Loucy (cell line): ENCODE data around the gene SNX25.

ENCODE experiments used
- EZH2phosphoT487 ChIP-seq: fragments of 200-600 bp; IDR thresholded peaks from 2 replicates; pipeline ENCODE4 v1.6.1; 2018; ENCODE audit warnings: antibody characterized with exemption, mild to moderate bottlenecking, moderate library complexity, borderline replicate concordance
- TF ChIP-seq, protein P1 (sequence below): fragments of 200-600 bp; sonication (generic); conservative IDR thresholded peaks from 2 replicates; pipeline ENCODE4 v1.5.1; 2014; ENCODE audit warnings: mild to moderate bottlenecking, antibody characterized with exemption, low read length

DNA sequence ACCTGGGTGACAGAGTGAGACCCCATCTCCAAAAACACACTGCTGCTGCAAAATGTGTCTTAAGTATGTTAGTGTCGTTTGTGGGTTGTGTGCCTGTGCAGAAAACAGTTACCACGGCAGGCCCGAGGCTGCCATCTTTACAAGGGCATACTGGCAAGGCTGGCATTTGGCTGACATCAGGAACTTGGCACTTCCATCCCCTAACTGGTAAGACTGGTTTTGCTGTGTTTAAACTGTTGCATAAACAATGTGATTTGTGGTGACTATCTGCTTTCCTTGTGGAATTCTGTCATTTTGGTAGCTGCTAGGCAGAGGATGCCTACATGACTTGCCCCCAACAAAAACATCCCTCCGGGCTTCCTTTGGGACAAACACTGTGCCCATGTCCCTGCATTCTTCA is 174.1 kb downstream of the SNX25 start:
- TF ChIP-seq, protein P1, sequence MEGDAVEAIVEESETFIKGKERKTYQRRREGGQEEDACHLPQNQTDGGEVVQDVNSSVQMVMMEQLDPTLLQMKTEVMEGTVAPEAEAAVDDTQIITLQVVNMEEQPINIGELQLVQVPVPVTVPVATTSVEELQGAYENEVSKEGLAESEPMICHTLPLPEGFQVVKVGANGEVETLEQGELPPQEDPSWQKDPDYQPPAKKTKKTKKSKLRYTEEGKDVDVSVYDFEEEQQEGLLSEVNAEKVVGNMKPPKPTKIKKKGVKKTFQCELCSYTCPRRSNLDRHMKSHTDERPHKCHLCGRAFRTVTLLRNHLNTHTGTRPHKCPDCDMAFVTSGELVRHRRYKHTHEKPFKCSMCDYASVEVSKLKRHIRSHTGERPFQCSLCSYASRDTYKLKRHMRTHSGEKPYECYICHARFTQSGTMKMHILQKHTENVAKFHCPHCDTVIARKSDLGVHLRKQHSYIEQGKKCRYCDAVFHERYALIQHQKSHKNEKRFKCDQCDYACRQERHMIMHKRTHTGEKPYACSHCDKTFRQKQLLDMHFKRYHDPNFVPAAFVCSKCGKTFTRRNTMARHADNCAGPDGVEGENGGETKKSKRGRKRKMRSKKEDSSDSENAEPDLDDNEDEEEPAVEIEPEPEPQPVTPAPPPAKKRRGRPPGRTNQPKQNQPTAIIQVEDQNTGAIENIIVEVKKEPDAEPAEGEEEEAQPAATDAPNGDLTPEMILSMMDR = no peak
- no peak for TF ChIP-seq EZH2phosphoT487
